ENCODE measurements around the gene ANKRD28.
A peak's percentile ranks its signal among the peaks of the same experiment; 100 is the strongest.

Gene ANKRD28

GRCh38 chr3:15649341-15649740 lies 148.4 kb downstream of the ANKRD28 start:
- no peak overlapping the region for H3K4me3 ChIP-seq (ENCODE audit: low read depth in 1 of 5, low read length in 5 of 5)
- H3K27me3 ChIP-seq (ENCODE audit: control insufficient read depth in 5 of 5, insufficient read depth in 4 of 5, low read length in 5 of 5) = no peaks in the 10 kb centered on the region
- H3K9me3 ChIP-seq (ENCODE audit: control insufficient read depth in 5 of 5, low read length in 5 of 5) = no peaks in the 10 kb centered on the region
- peak overlapping the region; percentile 100 for H3K27ac ChIP-seq (ENCODE audit: low read depth, low read length)
- peaks cover 15 to 41% (median 30%) of the 10 kb centered on the region in 5 donors for H3K4me1 ChIP-seq (ENCODE audit: control insufficient read depth in 5 of 5, insufficient read depth in 5 of 5, low read length in 5 of 5)
- H3K9ac ChIP-seq (ENCODE audit: low read length in 5 of 5) = no peak overlapping the region
- peaks cover 0 to 9% (median 7%) of the 10 kb centered on the region in 5 donors for H3K36me3 ChIP-seq (ENCODE audit: control insufficient read depth in 5 of 5, insufficient read depth in 5 of 5, low read length in 5 of 5)

DNA sequence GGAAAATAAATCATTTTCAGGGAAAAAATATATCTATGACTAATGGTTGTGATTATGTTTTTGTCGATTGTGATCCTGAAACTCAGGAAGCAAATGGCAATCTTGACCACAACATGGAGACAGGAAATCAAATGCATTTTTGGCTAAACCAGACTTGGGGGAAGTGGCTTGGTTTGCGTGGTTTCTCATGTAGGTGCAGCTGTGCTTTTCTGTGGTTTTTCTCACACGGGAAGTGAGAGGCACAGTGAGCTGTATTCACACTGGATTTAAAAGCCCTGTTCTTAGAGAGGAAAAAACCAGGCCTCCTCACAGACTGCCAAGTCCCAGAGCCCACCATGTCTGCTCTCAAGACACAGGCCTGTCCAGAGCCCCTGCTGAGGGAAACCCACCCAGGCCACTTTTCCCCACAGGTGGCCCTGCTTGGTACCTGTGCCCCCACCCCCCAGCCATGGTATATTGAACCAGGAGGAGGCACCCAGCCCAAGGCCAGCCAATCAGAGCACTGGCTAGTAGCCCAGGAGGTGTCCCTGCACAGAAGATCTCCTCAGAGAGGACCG lies 150.1 kb downstream of the ANKRD28 start:
- H3K36me3 ChIP-seq (ENCODE audit: control insufficient read depth in 5 of 5, insufficient read depth in 5 of 5, low read length in 5 of 5) = peaks cover 0 to 12% (median 9%) of the 10 kb centered on the region in 5 donors
- no peaks in the 10 kb centered on the region for H3K27me3 ChIP-seq (ENCODE audit: control insufficient read depth in 5 of 5, insufficient read depth in 4 of 5, low read length in 5 of 5)
- peak overlapping the region; percentile 42 to 64 (median 58) for H3K9ac ChIP-seq (ENCODE audit: low read length in 5 of 5)
- peak overlapping the region; percentile 100 for H3K27ac ChIP-seq (ENCODE audit: low read depth, low read length)
- peaks cover 15 to 41% (median 30%) of the 10 kb centered on the region in 5 donors for H3K4me1 ChIP-seq (ENCODE audit: control insufficient read depth in 5 of 5, insufficient read depth in 5 of 5, low read length in 5 of 5)
- H3K4me3 ChIP-seq (ENCODE audit: low read depth in 1 of 5, low read length in 5 of 5) = peak overlapping the region in 3 of 5 donors; percentile 2 to 9 (median 2)
- no peaks in the 10 kb centered on the region for H3K9me3 ChIP-seq (ENCODE audit: control insufficient read depth in 5 of 5, low read length in 5 of 5)

GRCh38 chr3:15646851-15647511 lies 150.8 kb downstream of the ANKRD28 start:
- H3K4me1 ChIP-seq (ENCODE audit: control insufficient read depth in 5 of 5, insufficient read depth in 5 of 5, low read length in 5 of 5) = peaks cover 15 to 41% (median 30%) of the 10 kb centered on the region in 5 donors
- H3K9me3 ChIP-seq (ENCODE audit: control insufficient read depth in 5 of 5, low read length in 5 of 5) = no peaks in the 10 kb centered on the region
- peaks cover 0 to 14% (median 10%) of the 10 kb centered on the region in 5 donors for H3K36me3 ChIP-seq (ENCODE audit: control insufficient read depth in 5 of 5, insufficient read depth in 5 of 5, low read length in 5 of 5)
- H3K9ac ChIP-seq (ENCODE audit: low read length in 5 of 5) = peak overlapping the region in 4 of 5 donors; percentile 26 to 75 (median 55)
- H3K27ac ChIP-seq (ENCODE audit: low read depth, low read length) = peak overlapping the region; percentile 100
- H3K4me3 ChIP-seq (ENCODE audit: low read depth in 1 of 5, low read length in 5 of 5) = peak overlapping the region in 3 of 5 donors; percentile 2 to 40 (median 23)
- no peaks in the 10 kb centered on the region for H3K27me3 ChIP-seq (ENCODE audit: control insufficient read depth in 5 of 5, insufficient read depth in 4 of 5, low read length in 5 of 5)

DNA sequence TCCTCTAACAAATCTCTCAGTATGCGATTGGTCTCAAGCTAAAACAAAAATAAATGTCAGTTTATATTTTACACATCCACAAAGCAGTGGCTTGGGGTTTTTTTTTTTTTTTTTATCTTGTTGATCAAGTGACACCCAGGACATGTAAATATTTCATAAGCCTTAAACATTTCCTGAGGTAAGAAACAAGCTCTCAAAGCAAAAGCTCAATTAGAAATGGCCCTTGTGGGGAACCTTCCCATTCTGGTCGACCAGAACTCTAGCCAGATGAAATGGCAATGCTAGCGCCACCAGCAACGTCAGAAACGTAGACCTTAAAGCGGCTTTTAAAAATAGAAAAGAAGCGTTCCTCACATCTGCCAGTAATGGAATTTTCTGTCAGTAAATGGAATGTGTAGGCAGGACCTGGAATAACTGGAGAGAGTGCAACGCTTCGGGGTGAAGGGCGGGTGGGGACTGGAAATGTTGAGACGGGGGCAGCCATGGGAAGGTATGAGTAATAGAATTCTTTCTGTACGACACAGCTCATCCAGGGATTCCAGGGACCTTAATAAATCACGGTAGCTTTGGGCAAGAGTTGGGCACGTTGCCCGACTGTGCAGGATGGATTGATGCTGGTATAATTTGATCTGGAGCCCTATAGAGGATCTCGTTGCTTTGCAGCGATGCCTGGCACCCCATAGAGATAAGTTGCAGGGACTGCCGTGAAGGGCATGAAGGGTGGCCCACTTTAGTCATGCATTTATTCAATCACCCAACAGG lies 151.9 kb downstream of the ANKRD28 start:
- Histone ChIP-seq H3K27me3 (ENCODE audit: control insufficient read depth in 5 of 5, insufficient read depth in 4 of 5, low read length in 5 of 5) (no peaks in the 10 kb centered on the region), H3K9me3 (ENCODE audit: control insufficient read depth in 5 of 5, low read length in 5 of 5) (no peaks in the 10 kb centered on the region), H3K9ac (ENCODE audit: low read length in 5 of 5) (peak overlapping the region in 3 of 5 donors; percentile 14 to 61 (median 51)), H3K27ac (ENCODE audit: low read depth, low read length) (peak overlapping the region; percentile 100), H3K4me3 (ENCODE audit: low read depth in 1 of 5, low read length in 5 of 5) (no peak overlapping the region), H3K4me1 (ENCODE audit: control insufficient read depth in 5 of 5, insufficient read depth in 5 of 5, low read length in 5 of 5) (peaks cover 15 to 34% (median 34%) of the 10 kb centered on the region in 5 donors), H3K36me3 (ENCODE audit: control insufficient read depth in 5 of 5, insufficient read depth in 5 of 5, low read length in 5 of 5) (peaks cover 0 to 17% (median 10%) of the 10 kb centered on the region in 5 donors)

DNA sequence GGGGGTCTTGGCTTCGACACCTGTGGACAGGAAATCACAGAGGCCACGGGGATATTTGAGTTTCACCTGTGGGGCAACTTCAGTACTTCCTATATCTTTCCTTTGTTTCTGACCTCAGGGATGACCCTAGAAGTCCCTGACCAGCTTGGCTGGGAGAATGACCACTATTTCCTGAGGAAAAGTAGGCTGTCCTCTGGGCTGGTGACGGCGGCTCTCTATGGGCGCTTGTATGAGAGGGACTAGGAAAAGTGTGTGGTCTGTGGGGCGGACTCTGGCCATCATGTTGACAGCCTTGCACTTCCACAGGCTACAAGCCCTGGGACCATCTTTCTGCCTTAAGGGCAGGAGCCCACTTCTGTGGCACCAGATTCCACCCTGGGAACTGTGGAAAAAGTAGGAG lies 152.5 kb downstream of the ANKRD28 start:
- Histone ChIP-seq H3K27me3 (ENCODE audit: control insufficient read depth in 5 of 5, insufficient read depth in 4 of 5, low read length in 5 of 5) (no peaks in the 10 kb centered on the region), H3K36me3 (ENCODE audit: control insufficient read depth in 5 of 5, insufficient read depth in 5 of 5, low read length in 5 of 5) (peaks cover 0 to 17% (median 10%) of the 10 kb centered on the region in 5 donors), H3K27ac (ENCODE audit: low read depth, low read length) (peak overlapping the region; percentile 100), H3K9me3 (ENCODE audit: control insufficient read depth in 5 of 5, low read length in 5 of 5) (no peaks in the 10 kb centered on the region), H3K9ac (ENCODE audit: low read length in 5 of 5) (peak overlapping the region in 2 of 5 donors; percentile 14 to 61), H3K4me1 (ENCODE audit: control insufficient read depth in 5 of 5, insufficient read depth in 5 of 5, low read length in 5 of 5) (peaks cover 16 to 35% (median 34%) of the 10 kb centered on the region in 5 donors), H3K4me3 (ENCODE audit: low read depth in 1 of 5, low read length in 5 of 5) (no peak overlapping the region)

- Histone ChIP-seq H3K27me3 (ENCODE audit: control insufficient read depth in 5 of 5, insufficient read depth in 4 of 5, low read length in 5 of 5) (no peaks in the 10 kb centered on the region), H3K4me1 (ENCODE audit: control insufficient read depth in 5 of 5, insufficient read depth in 5 of 5, low read length in 5 of 5) (peaks cover 11 to 40% (median 35%) of the 10 kb centered on the region in 5 donors), H3K9ac (ENCODE audit: low read length in 5 of 5) (no peak overlapping the region), H3K36me3 (ENCODE audit: control insufficient read depth in 5 of 5, insufficient read depth in 5 of 5, low read length in 5 of 5) (peaks cover 0 to 14% (median 2%) of the 10 kb centered on the region in 5 donors), H3K4me3 (ENCODE audit: low read depth in 1 of 5, low read length in 5 of 5) (no peak overlapping the region), H3K27ac (ENCODE audit: low read depth, low read length) (no peak overlapping the region), H3K9me3 (ENCODE audit: control insufficient read depth in 5 of 5, low read length in 5 of 5) (no peaks in the 10 kb centered on the region)
Observed at GRCh38 chr3:15638891-15639262, 158.9 kb downstream of the ANKRD28 start.

- Histone ChIP-seq H3K36me3 (ENCODE audit: control insufficient read depth in 5 of 5, insufficient read depth in 5 of 5, low read length in 5 of 5) (peaks cover 0 to 14% (median 2%) of the 10 kb centered on the region in 5 donors), H3K4me1 (ENCODE audit: control insufficient read depth in 5 of 5, insufficient read depth in 5 of 5, low read length in 5 of 5) (peaks cover 11 to 45% (median 38%) of the 10 kb centered on the region in 5 donors), H3K27me3 (ENCODE audit: control insufficient read depth in 5 of 5, insufficient read depth in 4 of 5, low read length in 5 of 5) (no peaks in the 10 kb centered on the region), H3K9ac (ENCODE audit: low read length in 5 of 5) (no peak overlapping the region), H3K27ac (ENCODE audit: low read depth, low read length) (peak overlapping the region; percentile 88), H3K4me3 (ENCODE audit: low read depth in 1 of 5, low read length in 5 of 5) (no peak overlapping the region), H3K9me3 (ENCODE audit: control insufficient read depth in 5 of 5, low read length in 5 of 5) (no peaks in the 10 kb centered on the region)
Observed at GRCh38 chr3:15638193-15638890, 159.4 kb downstream of the ANKRD28 start.

GRCh38 chr3:15637131-15637951 lies 160.4 kb downstream of the ANKRD28 start:
- H3K27ac ChIP-seq (ENCODE audit: low read depth, low read length) = peak overlapping the region; percentile 88
- no peaks in the 10 kb centered on the region for H3K27me3 ChIP-seq (ENCODE audit: control insufficient read depth in 5 of 5, insufficient read depth in 4 of 5, low read length in 5 of 5)
- peak overlapping the region in 2 of 5 donors; percentile 35 to 58 for H3K9ac ChIP-seq (ENCODE audit: low read length in 5 of 5)
- H3K9me3 ChIP-seq (ENCODE audit: control insufficient read depth in 5 of 5, low read length in 5 of 5) = no peaks in the 10 kb centered on the region
- H3K36me3 ChIP-seq (ENCODE audit: control insufficient read depth in 5 of 5, insufficient read depth in 5 of 5, low read length in 5 of 5) = peaks cover 0 to 14% (median 2%) of the 10 kb centered on the region in 5 donors
- peaks cover 11 to 45% (median 38%) of the 10 kb centered on the region in 5 donors for H3K4me1 ChIP-seq (ENCODE audit: control insufficient read depth in 5 of 5, insufficient read depth in 5 of 5, low read length in 5 of 5)
- H3K4me3 ChIP-seq (ENCODE audit: low read depth in 1 of 5, low read length in 5 of 5) = no peak overlapping the region
